NCI-H2227 (cell line): ENCODE results near the gene EIF2S3B.

Experiments used
- DNase-seq: peaks from one replicate; lab custom pipeline; 2025; ENCODE audit not compliant: unreplicated experiment; lab: John Stamatoyannopoulos, UW

Gene EIF2S3B

GRCh38 chr12:10554228-10554755 lies 48.6 kb downstream of the EIF2S3B start:
- no peak for DNase-seq

GRCh38 chr12:10554756-10555481 lies 49.2 kb downstream of the EIF2S3B start:
- no peak for DNase-seq

- DNase-seq, result no peak
Measured at GRCh38 chr12:10557329-10557728, 51.6 kb downstream of the EIF2S3B start.

- DNase-seq, result no peak
Measured at GRCh38 chr12:10557766-10558165, 52.1 kb downstream of the EIF2S3B start.
